ENCODE measurements around the gene FKBP6.
"Not testable (repeated sequence)": the region's sequence is repeated elsewhere in the genome, so short reads cannot be mapped to it uniquely, and the experiment has no call there.

The FKBP6 gene, protein sequence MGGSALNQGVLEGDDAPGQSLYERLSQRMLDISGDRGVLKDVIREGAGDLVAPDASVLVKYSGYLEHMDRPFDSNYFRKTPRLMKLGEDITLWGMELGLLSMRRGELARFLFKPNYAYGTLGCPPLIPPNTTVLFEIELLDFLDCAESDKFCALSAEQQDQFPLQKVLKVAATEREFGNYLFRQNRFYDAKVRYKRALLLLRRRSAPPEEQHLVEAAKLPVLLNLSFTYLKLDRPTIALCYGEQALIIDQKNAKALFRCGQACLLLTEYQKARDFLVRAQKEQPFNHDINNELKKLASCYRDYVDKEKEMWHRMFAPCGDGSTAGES

DNA sequence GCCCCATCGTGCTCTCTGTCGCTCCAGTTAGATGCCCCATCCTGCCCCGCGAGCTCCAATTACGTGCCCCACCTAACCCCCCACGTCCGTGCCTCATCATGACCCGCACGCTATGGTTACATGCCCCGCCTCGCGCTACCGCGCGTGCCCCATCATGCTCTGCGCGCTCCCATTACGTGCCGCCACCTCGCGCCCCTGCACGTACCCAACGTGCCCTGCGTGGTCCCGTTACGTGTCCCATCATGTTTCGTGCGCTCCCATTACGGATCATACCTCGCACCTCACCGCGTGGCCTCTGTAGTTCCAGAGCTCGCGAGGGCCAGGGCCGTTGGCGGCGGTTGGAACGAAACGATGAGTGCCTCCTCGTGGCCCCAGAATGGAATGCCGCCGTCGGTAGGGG is at the start of gene FKBP6, which contains the start of gene TRIM50:
FKBP6 (plus strand) TSS at position 240 of the 400 bp plus-strand sequence. CDS start 268 bp downstream, outside the sequence.
TRIM50 (minus strand) TSS at position 161 of the 400 bp plus-strand sequence. CDS start 3,295 bp downstream, outside the sequence.
- DNase-seq = not testable (repeated sequence)

DNA sequence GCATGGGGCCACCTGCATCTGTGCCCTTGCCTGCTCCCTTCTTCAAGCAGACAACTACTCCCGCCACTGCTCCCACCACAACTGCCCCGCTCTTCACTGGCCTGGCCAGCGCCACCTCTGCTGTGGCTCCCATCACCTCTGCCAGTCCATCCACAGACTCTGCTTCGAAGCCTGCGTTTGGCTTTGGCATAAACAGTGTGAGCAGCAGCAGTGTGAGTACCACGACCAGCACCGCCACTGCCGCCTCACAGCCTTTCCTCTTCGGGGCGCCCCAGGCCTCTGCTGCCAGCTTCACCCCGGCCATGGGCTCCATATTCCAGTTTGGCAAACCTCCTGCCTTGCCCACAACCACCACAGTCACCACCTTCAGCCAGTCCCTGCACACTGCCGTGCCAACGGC is 30.7 kb upstream of the FKBP6 start:
- DNase-seq = not testable (repeated sequence)

DNA sequence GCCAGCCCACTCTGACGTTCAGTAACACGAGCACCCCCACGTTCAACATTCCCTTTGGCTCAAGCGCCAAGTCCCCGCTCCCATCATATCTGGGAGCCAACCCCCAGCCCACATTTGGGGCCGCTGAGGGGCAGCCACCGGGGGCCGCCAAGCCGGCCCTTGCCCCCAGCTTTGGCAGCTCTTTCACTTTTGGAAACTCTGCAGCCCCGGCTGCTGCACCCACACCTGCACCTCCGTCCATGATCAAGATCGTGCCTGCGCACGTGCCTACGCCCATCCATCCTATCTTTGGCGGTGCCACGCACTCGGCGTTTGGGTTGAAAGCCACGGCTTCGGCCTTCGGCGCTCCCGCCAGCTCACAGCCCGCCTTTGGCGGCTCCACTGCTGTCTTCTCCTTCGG is 30.3 kb upstream of the FKBP6 start:
- not testable (repeated sequence) for DNase-seq

DNA sequence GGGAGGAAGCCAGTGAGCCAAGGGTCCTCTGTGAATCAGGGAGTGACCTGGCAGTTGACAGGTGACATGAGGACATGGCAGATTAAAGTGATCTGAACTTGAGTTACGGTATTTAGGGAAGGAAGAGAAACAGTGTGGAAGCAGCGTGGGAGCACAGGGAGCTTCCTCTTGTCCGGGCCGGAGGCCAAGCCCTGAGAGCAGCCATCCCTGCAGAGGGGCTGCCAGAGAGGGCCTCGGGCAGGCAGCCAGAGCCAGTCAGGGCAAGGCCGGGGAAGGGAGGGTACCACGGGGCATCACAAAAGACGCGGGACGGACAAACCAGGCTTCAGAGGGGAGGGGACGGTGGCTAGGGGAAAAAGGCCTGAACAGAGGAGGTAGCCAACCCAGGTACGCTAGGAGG is 28.1 kb upstream of the FKBP6 start:
- DNase-seq = not testable (repeated sequence)

DNA sequence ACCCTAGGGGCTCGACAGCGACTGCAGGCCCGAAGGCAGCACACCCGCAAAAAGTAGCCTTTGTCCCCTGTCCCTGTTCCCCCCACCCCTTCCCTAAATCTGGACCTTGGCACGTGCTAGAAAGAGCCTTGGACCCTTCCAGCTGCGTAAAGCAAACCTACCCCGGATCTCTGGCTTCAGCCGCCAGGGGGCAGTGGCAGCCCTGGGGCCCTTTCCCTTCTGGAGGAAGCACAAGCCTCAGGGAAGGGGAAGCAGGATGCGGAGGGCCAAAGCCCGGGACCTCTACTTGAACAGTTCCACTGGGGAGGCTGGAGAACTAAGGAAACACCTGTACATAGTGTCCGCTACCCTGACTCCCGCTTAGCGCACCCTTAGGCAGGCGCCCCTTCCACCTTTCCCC is 26.9 kb upstream of the FKBP6 start:
- DNase-seq = not testable (repeated sequence)

DNA sequence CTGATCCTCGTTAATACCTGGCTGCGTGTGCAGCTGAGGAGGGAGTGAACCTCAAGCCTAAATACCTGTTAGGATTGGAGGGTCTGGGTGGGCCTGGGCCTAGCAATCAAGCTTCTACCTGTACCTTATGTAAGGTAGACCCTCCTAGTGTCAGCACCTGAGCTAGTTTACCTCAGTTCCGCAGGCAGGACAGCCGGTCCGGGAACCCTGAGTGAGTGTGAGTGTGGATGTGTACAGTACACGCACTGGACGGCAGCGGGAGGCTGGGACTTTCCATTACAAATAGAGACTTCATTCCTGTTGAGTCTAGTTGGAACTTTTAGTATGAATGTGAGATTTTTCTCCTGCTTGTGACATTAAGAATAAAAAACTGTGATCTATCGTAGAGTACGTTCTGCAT is 25.1 kb upstream of the FKBP6 start:
- not testable (repeated sequence) for DNase-seq

DNA sequence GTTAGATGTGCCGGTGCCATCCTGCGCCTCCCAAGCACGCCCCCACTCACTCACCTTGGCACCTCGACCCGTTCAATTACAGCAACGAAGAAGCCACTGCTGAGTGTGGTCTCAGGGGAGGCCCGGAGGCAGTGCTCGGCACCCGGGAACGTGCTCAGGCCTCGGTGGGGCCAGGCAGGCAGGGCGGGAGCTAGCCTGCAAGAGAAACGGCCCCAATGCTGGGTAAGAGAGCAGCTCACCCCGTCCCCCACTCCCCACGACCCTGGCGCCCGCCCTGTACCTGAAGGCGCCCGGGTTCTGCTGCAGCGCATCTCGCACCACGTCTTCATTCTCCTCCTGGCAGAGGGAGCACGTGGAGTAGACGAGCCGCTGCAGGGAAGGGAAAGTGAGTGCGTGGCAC is 24.4 kb upstream of the FKBP6 start:
- no peak for DNase-seq

DNA sequence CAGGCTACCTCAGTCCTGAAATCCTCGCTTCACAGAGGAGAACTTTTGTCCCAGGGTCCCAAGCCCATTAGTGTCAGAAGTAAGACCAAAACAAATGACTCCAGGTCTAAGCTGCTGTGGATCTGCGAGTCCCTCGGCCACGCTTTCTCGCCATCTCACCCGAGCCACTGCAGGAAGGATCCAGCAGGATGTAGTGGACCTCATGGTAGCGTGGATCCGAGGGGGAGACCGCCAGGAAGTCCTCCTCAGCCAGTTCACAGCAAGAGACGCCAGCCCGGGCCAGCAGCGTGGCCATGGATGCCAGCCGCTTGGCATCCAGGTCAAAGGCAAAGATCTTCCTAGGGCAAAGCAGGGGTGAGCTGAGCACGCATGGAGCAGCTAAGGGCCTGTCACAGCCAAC is 23.9 kb upstream of the FKBP6 start:
- DNase-seq = no peak

DNA sequence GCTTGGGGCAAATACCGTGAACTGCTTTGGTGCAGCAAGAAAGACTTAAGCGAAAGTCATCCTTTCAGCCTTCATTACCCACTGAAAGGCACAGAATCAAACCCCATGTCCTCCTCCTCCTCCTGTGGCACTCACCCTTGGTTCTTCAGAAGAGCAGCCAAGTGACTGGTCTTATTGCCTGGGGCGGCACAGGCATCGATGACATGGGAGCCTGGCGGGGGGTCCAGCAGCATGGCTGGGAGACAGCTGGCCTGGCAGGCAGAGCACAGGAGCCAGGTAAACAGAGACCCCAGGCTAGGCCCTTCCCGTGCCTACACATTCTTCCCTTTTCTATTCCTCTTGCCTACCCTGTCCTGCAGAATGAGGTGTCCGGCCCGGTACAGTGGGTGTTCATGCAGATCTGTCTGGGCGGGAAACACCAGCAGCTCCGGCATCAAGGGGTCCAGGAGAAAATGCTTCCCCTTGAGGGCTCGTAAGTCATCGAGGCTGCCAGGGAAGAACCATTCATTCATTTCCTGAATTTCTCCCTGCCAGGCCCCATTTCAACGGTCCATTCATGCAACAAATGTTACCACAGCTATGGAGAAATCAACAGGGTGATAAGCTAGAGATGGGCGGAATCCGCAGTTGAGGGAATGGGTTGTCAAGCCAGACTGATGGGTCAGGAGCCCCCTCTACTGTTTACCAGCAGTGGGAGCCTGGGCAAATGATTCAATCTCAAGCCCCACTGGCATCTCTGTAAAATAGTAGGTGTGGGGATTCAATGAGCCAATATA is 23.2 kb upstream of the FKBP6 start:
- DNase-seq = not testable (repeated sequence)

DNA sequence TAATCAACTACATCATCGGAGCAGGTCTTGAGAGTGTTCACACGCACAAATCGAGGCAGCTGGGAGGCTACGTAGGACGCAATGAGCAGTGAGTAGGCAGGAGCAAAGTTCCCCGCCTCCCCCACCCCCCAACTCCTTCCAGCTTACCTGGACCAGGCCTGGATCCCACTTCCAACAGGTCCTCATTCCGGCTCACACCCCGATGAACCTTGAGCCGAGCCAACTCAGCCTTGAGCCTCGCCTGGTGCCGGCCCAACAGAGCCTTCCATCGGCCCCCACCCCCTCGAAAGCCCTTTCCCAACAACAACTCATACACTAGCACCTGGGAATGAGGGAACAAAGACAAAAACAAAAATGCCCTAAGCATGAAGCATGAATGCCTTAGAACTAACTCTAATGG is 20.5 kb upstream of the FKBP6 start:
- no peak for DNase-seq

DNA sequence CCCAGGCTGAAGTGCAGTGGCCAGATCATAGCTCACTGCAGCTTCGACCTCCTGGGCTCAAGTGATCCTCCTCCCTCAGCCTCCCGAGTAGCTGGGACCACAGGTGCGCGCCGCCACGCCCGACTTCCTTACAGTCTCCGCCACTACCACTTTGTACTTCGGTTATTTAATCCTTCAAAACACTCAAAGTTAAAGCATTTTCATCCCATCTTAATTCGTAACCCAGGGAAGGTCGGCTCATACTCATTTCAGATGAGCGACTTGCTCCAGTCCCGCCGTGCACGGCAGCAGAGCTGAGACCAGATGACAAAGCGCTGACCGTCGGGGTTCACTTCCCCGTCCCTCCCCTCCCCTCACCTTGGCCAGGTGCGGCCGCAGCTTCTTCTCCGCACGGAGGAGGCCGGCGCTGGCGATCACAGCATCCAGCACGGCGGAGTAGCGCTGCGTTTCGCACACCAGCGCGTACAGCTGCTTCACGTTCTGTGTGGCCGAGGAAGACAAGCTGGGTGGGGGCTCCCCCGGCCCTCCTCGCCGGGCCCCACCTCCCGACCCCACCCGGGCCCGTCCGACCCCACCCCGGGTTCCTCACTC is 19.8 kb upstream of the FKBP6 start:
- no peak for DNase-seq

DNA sequence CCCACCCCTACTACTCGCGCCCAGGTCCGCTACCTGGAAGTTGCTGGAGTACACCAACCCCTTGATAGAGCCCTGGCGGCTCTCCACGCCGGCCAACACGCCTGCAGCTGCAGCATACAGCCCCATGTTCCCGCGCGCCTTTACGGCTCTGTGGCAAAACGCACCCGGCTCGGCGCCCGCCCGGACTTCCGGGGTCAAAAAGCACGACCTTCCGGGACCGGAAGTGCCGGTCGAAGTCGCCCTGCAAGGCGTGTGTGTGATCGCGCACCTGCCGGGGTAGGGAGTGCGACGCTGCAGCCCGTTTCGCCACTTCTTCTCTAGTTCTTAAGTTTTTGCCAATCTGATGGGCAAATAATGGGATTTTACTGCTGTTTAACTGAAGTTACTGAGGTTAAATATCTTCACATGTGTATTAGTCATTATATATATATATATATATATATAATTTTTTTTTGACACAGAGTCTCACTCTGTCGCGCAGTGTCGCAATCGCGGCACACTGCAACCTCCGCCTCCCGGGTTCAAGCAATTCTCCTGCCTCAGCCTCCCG is 19.2 kb upstream of the FKBP6 start, which contains the start of gene NSUN5:
NSUN5 (minus strand) TSS at position 162 of the 550 bp plus-strand sequence; CDS start at position 126, 36 bp downstream.
- peak; percentile 78 for DNase-seq

DNA sequence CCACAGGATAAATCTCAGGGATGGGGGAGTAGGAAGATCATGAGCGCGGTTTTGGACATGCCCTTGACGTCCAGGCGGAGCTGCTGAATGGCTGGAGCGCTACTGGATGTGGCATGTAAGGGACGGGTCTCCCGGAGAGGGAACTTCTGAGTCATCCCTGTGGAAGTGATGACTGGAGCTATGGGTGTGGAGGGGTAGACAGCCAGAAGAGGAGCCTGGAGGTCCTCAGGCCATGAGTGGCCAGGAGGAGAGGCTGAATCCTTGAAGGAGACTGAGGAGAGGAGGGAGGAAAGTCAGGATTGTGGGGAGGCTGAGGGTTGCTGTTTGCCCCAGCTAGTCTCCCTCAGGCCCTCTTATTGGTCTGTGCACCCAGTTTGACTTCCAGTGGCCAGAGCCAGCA is 16.5 kb upstream of the FKBP6 start:
- DNase-seq = not testable (repeated sequence)

DNA sequence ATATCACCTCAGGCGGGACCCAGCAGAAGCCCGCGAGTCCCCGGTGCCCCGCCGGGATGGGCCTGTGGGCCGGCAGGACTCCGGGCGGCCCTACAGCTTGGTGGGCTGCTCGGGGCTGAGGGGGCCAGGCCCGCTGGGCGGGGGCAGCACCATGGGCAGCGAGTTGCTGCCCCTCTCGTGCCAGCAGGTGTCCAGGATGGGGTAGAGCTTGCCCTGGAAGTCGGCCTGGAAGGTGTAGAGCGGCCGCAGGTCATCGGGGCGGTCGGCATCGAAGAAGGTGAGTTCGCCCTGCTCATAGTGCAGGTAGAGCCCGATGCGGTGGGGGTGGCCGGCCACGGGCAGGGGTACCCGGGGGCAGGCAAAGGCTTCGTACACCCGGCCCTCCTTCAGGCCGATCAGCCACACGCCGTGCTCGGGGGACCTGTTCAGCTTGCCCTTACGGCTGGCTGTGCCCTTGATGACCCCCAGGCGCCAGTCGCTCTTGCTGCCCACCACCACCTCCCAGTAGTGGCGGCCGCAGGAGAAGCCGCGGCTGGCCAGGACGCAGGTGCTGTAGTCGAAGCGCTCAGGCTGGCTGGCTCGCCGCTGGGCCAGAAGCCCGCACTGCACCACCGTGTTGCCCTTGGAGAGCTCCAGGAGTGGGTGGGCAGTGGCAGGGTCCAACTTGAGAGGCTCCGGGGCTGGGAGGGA is 15.0 kb upstream of the FKBP6 start:
- no peak for DNase-seq

DNA sequence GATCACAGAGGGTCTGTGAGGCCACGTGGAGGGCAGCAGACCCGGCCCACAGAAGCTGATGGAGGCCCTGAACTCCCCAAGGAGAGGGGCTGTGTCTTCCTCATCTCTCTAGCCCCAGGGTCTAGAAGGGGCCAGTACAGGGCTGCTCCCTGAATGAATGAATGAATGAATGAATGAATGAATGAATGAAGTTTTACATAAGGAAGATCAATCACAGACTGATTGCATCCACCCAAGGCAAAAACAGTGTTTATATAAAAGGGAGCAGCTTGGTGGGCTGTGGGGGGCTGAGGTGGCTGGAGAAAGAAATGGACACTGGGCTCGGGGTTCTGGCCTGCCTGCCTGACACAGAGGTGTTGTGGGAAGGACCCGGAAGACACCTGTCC is 14.4 kb upstream of the FKBP6 start:
- DNase-seq = no peak

DNA sequence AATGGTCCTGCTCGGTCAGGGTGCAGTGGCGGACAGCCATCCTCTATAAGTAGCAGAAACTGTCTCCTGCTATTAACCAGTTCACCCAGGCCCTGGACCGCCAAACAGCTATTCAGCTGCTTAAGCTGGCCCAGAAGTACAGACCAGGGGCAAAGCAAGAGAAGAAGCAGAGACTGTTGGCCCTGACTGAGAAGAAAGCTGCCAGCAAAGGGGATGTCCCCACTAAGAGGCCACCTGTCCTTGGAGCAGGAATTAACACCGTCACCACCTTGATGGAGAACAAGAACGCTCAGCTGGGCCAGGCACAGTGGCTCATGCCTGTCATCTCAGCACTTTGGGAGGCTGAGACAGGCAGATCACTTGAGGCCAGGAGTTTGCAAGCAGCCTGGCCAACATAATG is 13.7 kb upstream of the FKBP6 start:
- DNase-seq = no peak

DNA sequence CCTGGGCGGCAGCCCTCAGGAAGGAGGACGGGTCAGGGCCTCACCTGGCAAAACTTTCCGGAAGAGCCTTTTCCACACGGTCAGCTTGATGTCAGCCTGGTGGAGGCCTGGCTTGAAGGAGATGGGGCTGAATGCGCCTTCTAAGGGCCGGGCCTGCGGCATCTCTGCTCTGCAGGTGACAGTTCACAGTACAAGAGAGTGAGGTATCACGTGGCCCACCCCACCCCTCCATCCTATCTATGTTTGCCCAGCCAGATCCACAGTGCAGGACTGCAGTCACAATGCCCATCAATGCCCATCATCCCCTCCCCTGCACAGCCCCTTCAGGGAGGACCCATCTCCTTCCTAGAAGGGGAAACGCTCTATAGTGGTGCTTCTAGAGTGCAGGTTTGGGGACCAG is 11.4 kb upstream of the FKBP6 start:
- DNase-seq = no peak

DNA sequence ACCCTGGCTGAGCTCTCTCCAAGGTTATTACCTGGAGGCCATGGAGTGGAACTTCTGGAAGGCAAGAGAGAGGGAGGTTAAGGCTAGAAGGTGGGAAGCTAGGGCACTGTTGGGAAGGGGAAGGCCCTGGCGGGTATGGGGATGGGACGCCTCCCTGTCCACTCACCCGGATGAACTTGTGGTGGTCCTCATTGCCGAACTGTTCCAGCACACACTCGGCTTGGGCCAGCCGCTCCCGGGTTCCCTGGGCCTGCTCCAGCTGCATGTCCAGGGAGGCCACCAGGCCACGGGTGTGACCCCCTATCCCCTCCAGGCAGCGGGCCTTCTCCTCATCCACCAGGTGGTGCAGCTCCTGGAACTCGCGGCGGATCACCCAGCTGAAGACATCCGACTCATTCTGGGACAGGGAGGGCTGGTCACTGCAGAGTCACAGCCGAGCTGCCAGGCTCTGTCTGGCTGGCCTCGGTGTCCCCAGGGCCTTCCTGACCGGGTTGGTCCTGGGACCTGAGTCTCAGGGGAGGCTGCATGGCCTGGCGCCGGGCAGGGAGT is 9.2 kb upstream of the FKBP6 start:
- not testable (repeated sequence) for DNase-seq

DNA sequence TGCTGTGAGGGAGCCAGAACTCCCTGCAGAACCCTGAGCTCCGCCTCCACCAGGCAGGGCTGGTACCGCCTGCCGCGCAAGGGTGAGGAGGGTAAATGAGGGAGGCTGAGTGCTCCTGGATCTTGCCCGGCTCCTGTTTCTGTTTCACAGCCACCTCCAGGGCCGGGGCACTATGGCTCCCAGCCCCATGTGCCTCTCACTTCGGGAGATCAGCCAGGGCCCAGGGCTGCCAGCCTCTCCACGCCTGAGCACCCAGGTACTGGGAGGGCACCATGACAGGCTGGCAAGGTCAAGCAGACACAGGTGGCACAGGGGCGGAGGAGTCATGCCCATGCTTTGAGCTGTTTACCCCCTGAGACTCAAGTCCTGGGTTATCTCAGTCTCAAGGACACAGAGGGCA is 8.4 kb upstream of the FKBP6 start:
- not testable (repeated sequence) for DNase-seq

DNA sequence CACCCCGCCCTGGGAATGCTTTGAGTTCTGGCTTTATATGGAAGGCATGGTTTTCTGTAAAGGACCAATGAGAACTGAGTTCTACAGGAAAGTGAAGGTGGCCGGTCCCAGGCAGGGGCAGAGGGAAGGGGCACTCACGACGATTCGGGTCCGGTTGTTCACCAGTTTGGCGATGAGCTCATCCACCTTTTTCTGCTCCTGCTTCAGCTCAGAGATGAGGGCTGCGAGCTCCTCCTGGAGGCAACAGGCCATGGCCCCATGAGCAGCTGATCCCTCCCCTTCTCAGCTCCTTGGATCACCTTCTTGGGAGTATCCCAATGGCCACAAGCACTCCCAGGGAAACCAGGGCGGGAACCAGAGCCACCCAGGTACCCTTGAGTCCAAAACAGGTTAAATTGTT is 8.0 kb upstream of the FKBP6 start:
- DNase-seq = not testable (repeated sequence)

DNA sequence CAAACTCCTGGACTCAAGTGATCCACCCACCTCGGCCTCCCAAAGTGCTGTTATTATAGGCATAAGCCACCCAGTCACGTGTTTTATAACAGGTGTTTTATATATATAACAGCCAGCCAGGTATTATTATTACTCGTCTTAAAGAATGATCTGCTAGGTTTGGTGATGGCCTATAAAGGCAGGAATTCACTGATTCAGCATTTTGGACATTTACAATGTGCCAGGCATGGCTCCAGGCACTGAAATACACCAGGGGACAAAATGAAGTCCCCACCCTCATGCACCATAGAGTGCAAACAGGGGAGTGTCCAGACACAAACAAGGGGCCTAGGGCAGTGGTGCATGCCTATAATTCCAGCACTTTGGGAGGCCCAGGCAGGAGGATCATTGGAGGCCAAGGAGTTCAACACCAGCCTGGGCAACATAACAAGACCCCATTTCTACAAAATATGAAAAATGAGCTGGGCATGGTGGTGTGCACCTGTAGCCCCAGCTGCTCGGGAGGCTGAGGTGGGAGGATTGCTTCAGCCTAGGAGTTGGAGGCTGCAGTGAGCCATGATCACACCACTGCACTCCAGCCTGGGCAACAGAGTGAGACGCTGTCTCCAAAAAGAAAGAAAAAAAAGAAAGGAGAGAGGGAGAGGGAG is 4.4 kb upstream of the FKBP6 start:
- DNase-seq = not testable (repeated sequence)

Data from NCI-H1694 treated with DMSO at 0.1 percent for 48 hours (cell line).